Stimulated activated CD4-positive, alpha-beta T cell treated with anti-CD3 and anti-CD28 coated beads, TNF-alpha, amount 100 ng/mL, for 24 hours (primary cell): ENCODE data around the gene LFNG.

Source experiments
- DNase-seq, 3 experiments: peaks; one replicate each; pipeline ENCODE4 v3.0.0-alpha.2; 2020; ENCODE audit warnings: low read depth in 3 of 3

LFNG gene

DNA sequence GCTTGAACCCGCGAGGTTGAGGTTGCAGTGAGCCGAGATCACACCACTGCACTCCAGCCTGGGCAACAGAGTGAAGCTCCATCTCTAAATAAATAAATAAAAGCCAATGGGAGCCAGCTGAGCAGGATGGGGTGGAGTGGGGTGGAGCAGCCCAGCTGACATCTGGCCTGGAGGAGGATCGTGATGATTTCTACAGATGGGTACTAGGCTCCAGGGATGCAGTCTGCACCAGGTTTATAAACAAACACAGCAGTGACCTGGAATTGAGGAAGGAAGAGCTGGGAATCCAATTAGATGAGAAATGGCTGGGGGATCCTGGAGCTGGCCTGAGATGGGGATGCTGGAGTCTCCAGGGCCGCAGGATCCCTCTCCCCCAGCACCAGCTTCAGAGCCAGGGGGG, 36.1 kb upstream of the LFNG start:
- DNase-seq = no peak

DNA sequence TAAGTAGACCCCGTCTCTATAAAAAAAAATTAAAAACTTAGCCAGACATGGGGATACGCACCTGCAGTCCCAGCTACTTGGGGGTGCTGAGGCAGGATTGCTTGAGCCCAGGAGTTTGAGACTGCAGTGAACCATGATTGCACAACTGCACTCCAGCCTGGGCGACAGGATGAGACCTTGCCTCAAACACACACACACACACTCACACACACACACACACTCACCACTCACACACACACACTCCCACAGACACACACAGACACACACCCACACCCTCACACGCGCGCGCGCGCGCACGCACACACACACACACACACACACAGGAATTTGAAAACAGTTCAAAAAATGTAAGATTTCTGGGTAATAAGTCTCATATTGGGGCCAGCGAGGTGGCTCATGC, 34.7 kb upstream of the LFNG start:
- no peak for DNase-seq

- no peak for DNase-seq
Measured at GRCh38 chr7:2487586-2488271, 31.8 kb upstream of the LFNG start.

GRCh38 chr7:2488272-2488645, 31.3 kb upstream of the LFNG start:
- no peak for DNase-seq

DNA sequence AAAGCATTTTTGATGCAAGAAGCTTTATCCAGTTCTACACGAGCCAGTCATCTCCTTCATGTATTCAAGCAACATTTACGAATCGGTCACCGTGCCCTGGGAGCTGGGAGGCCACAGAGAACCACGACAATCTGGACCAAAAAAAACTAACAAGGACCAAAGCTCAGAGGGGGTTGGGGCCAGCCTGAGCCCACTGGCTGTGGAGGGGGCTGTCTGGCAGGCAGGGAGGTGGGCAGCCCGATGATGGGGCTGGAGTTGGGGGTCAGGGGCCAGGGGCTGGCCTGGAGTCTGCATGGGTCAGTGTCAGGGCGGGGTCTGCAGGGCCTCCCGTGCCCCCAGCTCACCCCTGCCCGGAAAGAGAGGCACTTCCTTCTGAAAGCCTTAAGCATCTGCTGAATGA, 30.9 kb upstream of the LFNG start:
- DNase-seq = no peak

- DNase-seq = no peak
Measured at GRCh38 chr7:2490181-2490651, 29.4 kb upstream of the LFNG start.

DNA sequence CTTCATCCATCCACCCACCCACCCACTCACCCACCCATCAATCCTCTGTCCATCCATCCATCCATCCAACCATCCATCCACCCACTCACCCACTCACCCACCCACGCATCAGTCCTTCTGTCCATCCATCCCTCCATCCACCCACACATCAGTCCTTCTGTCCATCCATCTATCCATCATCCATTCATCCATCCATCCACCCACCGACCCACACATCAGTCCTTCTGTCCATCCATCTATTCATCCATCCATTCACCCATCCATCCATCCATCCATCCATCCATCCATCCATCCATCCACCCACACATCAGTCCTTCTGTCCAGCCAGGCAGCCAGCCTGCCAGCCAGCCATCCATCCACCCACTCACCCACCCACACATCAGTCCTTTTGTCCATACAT, 27.5 kb upstream of the LFNG start:
- no peak for DNase-seq

- no peak for DNase-seq
Measured at GRCh38 chr7:2493205-2494164, 26.1 kb upstream of the LFNG start.

GRCh38 chr7:2494191-2495130, 25.1 kb upstream of the LFNG start:
- DNase-seq = no peak

DNA sequence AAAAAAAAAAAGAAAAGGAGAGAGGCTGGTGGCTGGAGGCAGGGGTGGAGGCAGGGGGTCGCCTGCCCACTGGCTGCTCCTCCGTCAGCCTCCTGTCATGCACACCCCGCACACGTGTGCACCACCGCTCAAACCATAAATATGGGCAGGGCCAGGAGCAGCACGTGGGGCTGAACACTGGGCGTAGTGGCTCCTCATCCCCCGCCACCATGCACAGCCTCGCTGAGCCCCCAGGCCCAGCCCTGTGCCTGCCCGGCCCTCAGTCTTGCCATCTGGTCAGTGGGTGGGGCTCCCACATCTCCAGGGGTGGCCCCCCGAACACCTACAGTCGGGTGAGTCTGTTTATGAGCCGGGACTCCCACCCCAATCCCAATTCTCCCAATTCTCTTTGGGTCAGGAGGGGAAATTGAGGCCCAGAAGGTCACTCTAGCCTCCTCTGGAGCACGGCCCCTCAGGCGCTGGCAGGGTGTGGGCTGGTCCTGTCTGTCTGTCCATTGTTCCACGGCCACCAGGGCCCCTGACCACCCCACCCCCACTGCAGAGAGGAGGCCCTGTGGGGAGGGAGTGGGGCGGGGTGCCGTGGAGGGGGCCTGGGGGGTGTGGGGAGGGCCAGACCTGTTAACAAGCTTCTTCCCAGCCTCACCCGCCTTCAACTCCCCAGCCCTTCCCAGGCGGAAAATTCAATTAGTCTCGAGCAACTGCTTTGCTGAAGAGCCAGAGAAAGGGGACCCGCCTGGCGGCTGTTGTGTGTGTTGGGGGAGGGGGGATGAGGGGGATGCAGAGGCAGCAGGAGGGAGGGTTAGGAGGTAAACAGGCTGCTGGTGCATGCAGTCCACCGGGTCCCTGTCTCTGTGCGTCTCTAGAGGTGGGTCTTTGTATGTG, 23.9 kb upstream of the LFNG start:
- DNase-seq = no peak

DNA sequence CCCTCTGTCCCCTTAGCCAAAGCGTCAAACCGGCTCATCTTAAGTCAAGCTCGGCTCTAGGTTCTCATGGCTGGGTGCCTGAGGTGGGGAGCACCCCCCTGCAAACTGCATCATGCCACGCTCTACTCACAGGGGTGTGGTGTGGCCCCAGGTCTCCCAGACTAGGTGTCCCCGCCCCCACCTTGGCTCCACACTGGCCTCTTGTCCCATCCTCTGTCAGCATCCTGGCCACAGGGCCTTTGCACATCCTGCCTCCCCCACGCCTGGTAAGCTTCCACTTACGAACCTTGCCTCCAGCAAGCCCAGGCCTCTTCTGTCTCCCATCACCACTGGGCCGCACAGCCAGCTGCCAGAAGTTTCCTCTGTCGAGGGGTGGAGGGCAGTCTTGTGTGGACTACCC, 23.2 kb upstream of the LFNG start:
- no peak for DNase-seq

DNA sequence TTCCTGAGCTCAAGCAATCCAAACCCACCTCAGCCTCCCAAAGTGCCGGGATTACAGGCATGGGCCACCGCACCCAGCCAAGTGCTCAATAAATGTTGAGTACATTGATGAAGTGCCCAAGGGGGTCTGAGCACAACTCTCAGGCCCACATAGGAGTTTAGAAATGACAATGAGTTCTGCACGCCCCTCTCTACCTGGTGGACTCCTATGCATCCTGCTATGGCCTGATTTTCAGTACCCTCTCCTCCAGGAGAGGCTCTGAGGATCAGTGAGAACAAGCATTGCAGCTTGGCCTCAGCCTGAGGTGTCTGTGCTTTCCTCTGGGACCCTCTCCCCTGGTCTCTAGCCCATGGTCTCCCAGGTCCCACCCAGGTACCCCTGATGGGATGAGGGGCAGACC, 22.5 kb upstream of the LFNG start:
- DNase-seq = no peak

DNA sequence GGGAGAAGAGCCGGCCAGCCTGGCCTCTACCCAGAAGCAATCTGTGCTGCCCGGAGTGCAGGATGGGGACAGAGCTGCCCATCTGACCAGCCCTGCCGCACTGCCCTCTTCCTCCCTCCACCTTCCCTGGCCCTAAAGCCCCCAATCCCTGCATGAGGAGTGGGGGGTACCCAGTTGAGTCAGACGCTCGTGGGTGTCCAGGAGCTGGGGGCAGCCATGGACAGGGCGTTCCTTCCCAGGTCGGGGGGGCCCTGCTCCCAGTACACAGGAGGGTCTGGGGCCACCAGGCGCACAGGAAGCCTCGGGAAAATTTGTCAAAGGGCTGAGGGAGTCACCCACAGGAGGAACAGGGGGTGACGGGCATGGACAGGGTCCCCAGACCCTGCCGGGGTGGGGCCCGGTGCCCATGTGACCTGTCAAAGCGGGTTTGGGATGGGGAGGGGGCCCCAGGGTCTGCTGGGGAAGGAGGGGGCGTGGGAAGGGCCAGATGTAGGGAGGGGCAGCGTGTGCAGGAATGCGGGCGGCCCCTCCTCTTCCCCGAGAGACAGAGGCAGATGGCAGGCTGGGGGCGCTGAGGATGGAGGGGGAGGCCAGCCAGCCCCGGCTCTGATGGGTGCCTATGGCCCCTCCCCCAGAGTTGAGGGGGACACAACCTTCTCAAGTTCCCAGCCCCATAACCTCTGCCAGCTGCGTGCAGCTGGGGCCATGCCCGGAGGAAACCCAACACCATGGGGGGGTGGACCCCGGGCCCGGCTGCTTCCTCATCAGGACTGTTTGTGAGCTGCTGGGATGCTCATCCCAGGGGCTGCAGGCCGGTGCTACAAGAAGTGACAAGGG, 21.9 kb upstream of the LFNG start:
- no peak for DNase-seq

GRCh38 chr7:2498708-2499107, 20.9 kb upstream of the LFNG start:
- DNase-seq = no peak

DNA sequence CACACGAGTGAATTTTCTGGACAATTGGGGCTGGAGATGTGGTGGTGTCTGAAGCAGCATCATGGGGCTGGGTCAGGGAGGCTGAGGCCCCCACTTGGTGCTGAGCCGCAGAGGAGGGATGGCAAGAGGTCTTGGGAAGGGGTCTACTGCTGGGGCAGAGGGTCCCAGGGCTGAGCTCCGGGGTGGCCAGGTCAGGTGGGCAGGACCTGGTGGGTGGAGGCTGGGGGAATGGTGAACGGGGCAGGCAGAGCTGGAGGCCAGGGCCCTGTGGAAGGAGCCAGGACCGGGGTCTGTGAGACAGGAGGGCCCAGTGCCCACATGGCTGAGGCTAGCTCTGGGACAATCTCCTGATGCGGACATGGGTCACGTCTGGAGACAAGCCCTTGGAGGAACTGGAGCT, 20.4 kb upstream of the LFNG start:
- no peak for DNase-seq

DNA sequence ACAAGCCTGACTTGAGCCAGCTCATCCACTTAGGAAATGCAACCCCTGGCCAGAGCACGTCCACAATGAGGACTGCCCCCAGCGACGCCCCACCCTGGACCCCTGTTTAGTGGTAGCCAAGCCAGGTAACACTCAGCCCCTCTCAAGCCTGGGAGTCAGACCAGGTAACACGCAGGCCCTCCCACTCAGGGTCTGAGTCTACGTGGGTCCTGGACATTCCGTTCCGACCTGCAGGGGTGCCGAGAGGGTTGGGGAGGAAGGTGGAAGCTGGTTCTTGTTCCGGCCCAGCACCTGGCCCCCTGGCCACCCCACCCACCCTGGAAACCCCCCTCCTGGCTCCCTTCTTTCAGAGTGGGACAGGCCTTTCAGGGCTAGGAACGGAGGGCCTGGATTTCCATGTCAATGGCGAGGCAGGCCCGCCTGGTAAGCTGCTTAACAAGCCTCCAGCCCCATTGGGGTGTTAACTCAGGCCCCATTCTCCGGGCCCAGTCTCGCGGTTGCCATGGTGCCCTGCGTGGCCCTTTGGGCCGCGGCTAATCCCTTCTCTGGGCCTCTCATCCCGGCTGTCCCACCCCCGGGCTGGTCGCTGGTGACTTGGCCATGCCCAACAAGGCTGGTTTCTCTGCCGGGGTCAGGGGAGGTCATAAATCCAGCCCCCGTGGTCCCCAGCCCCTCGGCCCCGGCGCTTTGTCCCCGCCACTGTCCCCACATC, 19.7 kb upstream of the LFNG start:
- no peak for DNase-seq

GRCh38 chr7:2500701-2501100, 18.9 kb upstream of the LFNG start:
- no peak for DNase-seq

DNA sequence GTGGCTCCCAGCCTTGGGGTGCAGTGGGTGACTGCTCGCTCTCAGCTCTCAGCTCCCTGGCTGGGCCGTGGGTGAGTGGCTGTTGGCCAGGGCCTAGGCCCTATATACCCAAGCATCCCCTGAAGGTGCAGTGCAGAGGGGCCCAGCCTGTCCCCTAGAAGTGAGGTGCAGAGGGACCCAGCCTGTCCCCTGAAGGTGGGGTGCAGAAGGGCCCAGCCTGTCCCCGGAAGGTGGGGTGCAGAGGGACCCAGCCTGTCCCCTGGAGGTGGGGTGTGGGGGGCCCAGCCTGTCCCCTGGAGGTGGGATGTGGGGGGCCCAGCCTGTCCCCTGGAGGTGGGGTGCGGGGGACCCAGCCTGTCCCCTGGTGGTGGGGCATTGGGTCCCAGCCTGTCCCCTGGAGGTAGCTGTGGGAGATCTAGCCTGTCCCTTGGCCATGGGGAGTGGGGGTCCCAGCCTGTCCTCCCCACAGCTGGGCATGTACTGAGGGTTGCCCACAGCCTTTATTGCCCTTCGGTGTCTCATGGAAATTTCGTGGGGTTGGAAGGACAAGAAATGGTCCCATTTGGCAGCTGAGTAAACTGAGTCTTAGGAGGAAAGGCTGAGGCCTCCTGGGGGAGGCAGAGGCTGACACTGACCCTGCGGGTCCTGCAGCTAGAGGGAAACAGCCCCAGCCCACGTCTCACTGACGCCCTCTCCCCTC, 17.5 kb upstream of the LFNG start:
- no peak for DNase-seq

GRCh38 chr7:2502647-2502966, 17.0 kb upstream of the LFNG start:
- no peak for DNase-seq
